Erythroblast (primary cell): ENCODE measurements around the gene ACER3.

Experiments used
- DNase-seq, 2 experiments: peaks; one replicate each; lab custom pipeline; 2025; lab: John Stamatoyannopoulos, UW
- GATA1 ChIP-seq: IDR thresholded peaks from 2 replicates; pipeline ENCODE4 v1.6.1; 2011; ENCODE audit warnings: low read depth, mild to moderate bottlenecking, control low read depth, low read length, moderate library complexity
- POLR2A ChIP-seq: IDR thresholded peaks from 2 replicates; pipeline ENCODE4 v1.6.1; 2011; ENCODE audit warnings: mild to moderate bottlenecking, low read length

ACER3 gene

GRCh38 chr11:76902121-76903014 is 41.6 kb downstream of the ACER3 start:
- no peak for DNase-seq
- TF ChIP-seq POLR2A: no peak
- no peak for TF ChIP-seq GATA1

- DNase-seq: no peak
- TF ChIP-seq GATA1: no peak
- no peak for TF ChIP-seq POLR2A
These were observed 42.6 kb downstream of the ACER3 start for GRCh38 chr11:76903325-76903724.

GRCh38 chr11:76910620-76911414 is 50.1 kb downstream of the ACER3 start:
- no peak for TF ChIP-seq POLR2A
- no peak for TF ChIP-seq GATA1
- peak; percentile 27 to 38 for DNase-seq

- TF ChIP-seq POLR2A (no peak), GATA1 (no peak)
- DNase-seq: no peak
These were observed 50.7 kb downstream of the ACER3 start for GRCh38 chr11:76911415-76911808.

GRCh38 chr11:76916712-76917111 is 56.0 kb downstream of the ACER3 start:
- TF ChIP-seq POLR2A (no peak), GATA1 (no peak)
- no peak for DNase-seq

- TF ChIP-seq POLR2A: no peak
- no peak for TF ChIP-seq GATA1
- DNase-seq: peak; percentile 75 to 82
These were observed 58.2 kb downstream of the ACER3 start for GRCh38 chr11:76918941-76919386.

GRCh38 chr11:76919467-76919866 is 58.7 kb downstream of the ACER3 start:
- TF ChIP-seq POLR2A (no peak), GATA1 (no peak)
- no peak for DNase-seq

GRCh38 chr11:76919887-76920746 is 59.4 kb downstream of the ACER3 start:
- no peak for TF ChIP-seq GATA1
- TF ChIP-seq POLR2A: no peak
- DNase-seq: peak; percentile 83 to 90

GRCh38 chr11:76927160-76927559 is 66.4 kb downstream of the ACER3 start:
- TF ChIP-seq POLR2A (no peak), GATA1 (no peak)

GRCh38 chr11:76935042-76935441 is 74.3 kb downstream of the ACER3 start:
- peak; percentile 28 to 39 for DNase-seq
- TF ChIP-seq GATA1 (no peak), POLR2A (no peak)

More at GRCh38 chr11:76927160-76927559, 66.4 kb downstream of the ACER3 start:
- no peak for DNase-seq

GRCh38 chr11:76939219-76939631 is 78.5 kb downstream of the ACER3 start:
- no peak for DNase-seq
- TF ChIP-seq GATA1: no peak
- no peak for TF ChIP-seq POLR2A

GRCh38 chr11:76944225-76944624 is 83.5 kb downstream of the ACER3 start:
- DNase-seq: no peak
- TF ChIP-seq POLR2A (no peak), GATA1 (no peak)

GRCh38 chr11:76946223-76946622 is 85.5 kb downstream of the ACER3 start:
- no peak for TF ChIP-seq POLR2A
- no peak for TF ChIP-seq GATA1
- no peak for DNase-seq
